Suprapubic skin (tissue), 4 donors: ENCODE results near the gene ACACB.

Experiments used
- CTCF ChIP-seq, 2 donors: fragments of 200-600 bp in 1 of 2; fragments of 450-650 bp in 1 of 2; sonication (generic) in 1 of 2; IDR thresholded peaks; one replicate each; pipeline ENCODE4 v1.5.1; 2016 to 2019; ENCODE audit warnings: antibody characterized with exemption in 2 of 2, mild to moderate bottlenecking in 1 of 2, moderate library complexity in 1 of 2
- POLR2A ChIP-seq, 2 donors: fragments of 450-650 bp; IDR thresholded peaks; one replicate each; pipeline ENCODE4 v1.6.1; 2017; ENCODE audit warnings: antibody characterized with exemption in 2 of 2, mild to moderate bottlenecking in 2 of 2, moderate library complexity in 2 of 2
- POLR2AphosphoS5 ChIP-seq, 3 donors: sonication (generic); formaldehyde crosslinking; IDR thresholded peaks; one replicate each; pipeline ENCODE4 v1.6.1; 2017; ENCODE audit warnings: antibody characterized with exemption in 3 of 3

GRCh38 chr12:109179927-109180326 lies 63.5 kb downstream of the ACACB start:
- TF ChIP-seq CTCF (IDR thresholded peaks at IDR 0.05) = no peak
- no peak for TF ChIP-seq POLR2A (IDR thresholded peaks at IDR 0.05)
- no peak for TF ChIP-seq POLR2AphosphoS5 (IDR thresholded peaks at IDR 0.05)
